ENCODE data around the gene CNTFR.
A peak's percentile ranks its signal among the peaks of the same experiment; 100 is the strongest.
"Not testable (repeated sequence)": the region's sequence is repeated elsewhere in the genome, so short reads cannot be mapped to it uniquely, and the experiment has no call there.

The CNTFR gene

GRCh38 chr9:34554211-34555001, 35.1 kb downstream of the CNTFR start:
- no peak for DNase-seq

GRCh38 chr9:34553511-34554021, 36.0 kb downstream of the CNTFR start:
- DNase-seq, result no peak

GRCh38 chr9:34552986-34553385, 36.5 kb downstream of the CNTFR start:
- DNase-seq, result no peak

GRCh38 chr9:34552606-34552981, 36.9 kb downstream of the CNTFR start:
- no peak for DNase-seq

- DNase-seq, result no peak
These were observed 37.5 kb downstream of the CNTFR start for GRCh38 chr9:34551751-34552605.

GRCh38 chr9:34550681-34551270, 38.7 kb downstream of the CNTFR start:
- DNase-seq, result no peak

- DNase-seq, result no peak
These were observed 39.4 kb downstream of the CNTFR start for GRCh38 chr9:34550016-34550680.

GRCh38 chr9:34549407-34549732, 40.2 kb downstream of the CNTFR start:
- DNase-seq, result no peak

GRCh38 chr9:34547960-34548611, 41.4 kb downstream of the CNTFR start:
- DNase-seq, result peak; percentile 19

- peak; percentile 42 for DNase-seq
These were observed 42.4 kb downstream of the CNTFR start for GRCh38 chr9:34546834-34547827.

- DNase-seq, result no peak
These were observed 43.3 kb downstream of the CNTFR start for GRCh38 chr9:34546102-34546833.

- DNase-seq, result no peak
These were observed 44.0 kb downstream of the CNTFR start for GRCh38 chr9:34545497-34545896.

- no peak for DNase-seq
These were observed 45.5 kb downstream of the CNTFR start for GRCh38 chr9:34544035-34544434.

GRCh38 chr9:34541540-34541939, 48.0 kb downstream of the CNTFR start:
- no peak for DNase-seq

- no peak for DNase-seq
These were observed 48.7 kb downstream of the CNTFR start for GRCh38 chr9:34540827-34541226.

- DNase-seq, result no peak
These were observed 52.8 kb downstream of the CNTFR start for GRCh38 chr9:34536685-34537084.

GRCh38 chr9:34532041-34532440, 57.5 kb downstream of the CNTFR start:
- DNase-seq, result not testable (repeated sequence)

GRCh38 chr9:34526026-34526425, 63.5 kb downstream of the CNTFR start:
- DNase-seq, result no peak

- DNase-seq, result no peak
These were observed 65.2 kb downstream of the CNTFR start for GRCh38 chr9:34524349-34524748.

GRCh38 chr9:34522971-34523797, 66.3 kb downstream of the CNTFR start, which contains the start of gene ENHO:
Gene ENHO, minus strand, starts transcription at chr9:34522990. Its CDS starts 1,295 bp downstream, at chr9:34521695.
- peak; percentile 94 for DNase-seq

All from CD4-positive, alpha-beta T cell treated with Interleukin-12 subunit alpha and Interleukin-12 subunit beta, for 1 hour (primary cell).